IMR-90 (cell line): Measurements from ENCODE around the gene TRAPPC10. TPM values are rescaled to one million over a fixed set of nuclear protein-coding genes. Genes with fewer than 3 reads are reported as not detected.

ENCODE experiments used
- ATAC-seq: fragments of 200-7000 bp; cut with Tn5 transposase; 2 replicates; pipeline ENCODE4 v1.9.1; 2020; ENCODE audit warnings: low read depth, mild to moderate bottlenecking, moderate library complexity
- BruUV-seq: library from RNA; stranded (reverse); fragments of 400-500 nt; replicated peaks from 2 replicates; lab custom pipeline; 2021; lab: Mats Ljungman, UMichigan
- CTCF ChIA-PET: fragments of 300-600 bp; formaldehyde crosslinking; extraction: SDS; loops from one replicate; lab custom pipeline; 2021; ENCODE audit warnings: antibody characterized with exemption; lab: Yijun Ruan, JAX
- POLR2A ChIA-PET: fragments of 300-600 bp; sonication (Branson Sonifier 250); formaldehyde crosslinking; loops from one replicate; lab custom pipeline; 2022; ENCODE audit warnings: antibody characterized with exemption; ENCODE audit not compliant: unreplicated experiment; lab: Charles Lee
- DNase-seq: peaks from one replicate; pipeline ENCODE4 v3.0.0; 2013
- H2AFZ ChIP-seq: replicated peaks from 2 replicates; pipeline ENCODE3; 2013; ENCODE audit warnings: low read length, mild to moderate bottlenecking; ENCODE audit not compliant: poor library complexity
- H2AK5ac ChIP-seq: 2 replicates; pipeline ENCODE4 v1.6.1; 2013; ENCODE audit warnings: low read depth, low read length, inconsistent platforms
- H2AK9ac ChIP-seq: replicated peaks from 2 replicates; pipeline ENCODE3; 2013; ENCODE audit warnings: mild to moderate bottlenecking, low read depth, low read length, moderate library complexity; ENCODE audit not compliant: poor library complexity
- H2BK120ac ChIP-seq: 2 replicates; pipeline ENCODE4 v1.6.1; 2013; ENCODE audit warnings: low read depth, low read length, inconsistent platforms
- H2BK15ac ChIP-seq: 3 replicates; pipeline ENCODE4 v1.6.1; 2013; ENCODE audit warnings: low read depth, low read length, inconsistent platforms
- H2BK20ac ChIP-seq: 2 replicates; pipeline ENCODE4 v1.6.1; 2013; ENCODE audit warnings: low read depth, mild to moderate bottlenecking, inconsistent platforms, low read length, moderate library complexity
- H2BK5ac ChIP-seq: 2 replicates; pipeline ENCODE4 v1.6.1; 2013; ENCODE audit warnings: mild to moderate bottlenecking, low read depth, low read length, inconsistent platforms; ENCODE audit not compliant: poor library complexity, severe bottlenecking
- H3K14ac ChIP-seq: replicated peaks from 2 replicates; pipeline ENCODE4 v1.6.1; 2013; ENCODE audit warnings: low read depth, low read length, inconsistent platforms
- H3K18ac ChIP-seq: 2 replicates; pipeline ENCODE4 v1.6.1; 2013; ENCODE audit warnings: low read depth, low read length, control low read depth
- H3K23ac ChIP-seq: 2 replicates; pipeline ENCODE4 v1.6.1; 2013; ENCODE audit warnings: low read depth, low read length, inconsistent platforms
- H3K27ac ChIP-seq: 2 replicates; pipeline ENCODE4 v1.5.1; 2013; ENCODE audit warnings: mild to moderate bottlenecking, control low read depth, low read length; ENCODE audit not compliant: insufficient read depth
- H3K27me3 ChIP-seq: 2 replicates; pipeline ENCODE4 v1.6.1; 2013; ENCODE audit warnings: low read length; ENCODE audit not compliant: control insufficient read depth, insufficient read depth
- H3K36me3 ChIP-seq: 2 replicates; pipeline ENCODE4 v1.6.1; 2013; ENCODE audit warnings: low read length, mixed read lengths; ENCODE audit not compliant: control insufficient read depth, insufficient read depth
- H3K4ac ChIP-seq: 2 replicates; pipeline ENCODE4 v1.6.1; 2013; ENCODE audit warnings: low read depth, low read length, inconsistent platforms
- H3K4me1 ChIP-seq: 2 replicates; pipeline ENCODE4 v1.6.1; 2013; ENCODE audit warnings: low read length, mixed read lengths; ENCODE audit not compliant: control insufficient read depth, insufficient read depth
- H3K4me2 ChIP-seq: 2 replicates; pipeline ENCODE4 v1.6.1; 2013; ENCODE audit warnings: low read depth, mild to moderate bottlenecking, control low read depth, low read length, moderate library complexity
- H3K4me3 ChIP-seq: 2 replicates; pipeline ENCODE4 v1.5.1; 2013; ENCODE audit warnings: low read depth, mild to moderate bottlenecking, control low read depth, low read length, moderate library complexity; ENCODE audit not compliant: insufficient read depth
- H3K56ac ChIP-seq: 2 replicates; pipeline ENCODE4 v1.6.1; 2013; ENCODE audit warnings: low read length, inconsistent platforms; ENCODE audit not compliant: insufficient read depth; ENCODE audit errors: extremely low read depth
- H3K79me1 ChIP-seq, 2 experiments: 2 replicates each; pipeline ENCODE4 v1.6.1; 2013; ENCODE audit warnings: low read length in 2 of 2, inconsistent platforms in 1 of 2, low read depth in 1 of 2
- H3K9ac ChIP-seq: 2 replicates; pipeline ENCODE4 v1.6.1; 2013; ENCODE audit warnings: low read depth, low read length, control low read depth
- H3K9me1 ChIP-seq: 2 replicates; pipeline ENCODE4 v1.6.1; 2013; ENCODE audit warnings: low read length, inconsistent platforms; ENCODE audit not compliant: insufficient read depth
- H3K9me3 ChIP-seq: 2 replicates; pipeline ENCODE4 v1.6.1; 2013; ENCODE audit warnings: low read length; ENCODE audit not compliant: control insufficient read depth, insufficient read depth
- H4K20me1 ChIP-seq: 2 replicates; pipeline ENCODE4 v1.6.1; 2013; ENCODE audit warnings: low read length, inconsistent platforms; ENCODE audit not compliant: insufficient read depth
- H4K5ac ChIP-seq: 2 replicates; pipeline ENCODE4 v1.6.1; 2013; ENCODE audit warnings: mild to moderate bottlenecking, low read depth, low read length, control low read depth
- H4K8ac ChIP-seq, 2 experiments: 2 replicates each; pipeline ENCODE4 v1.6.1; 2013; ENCODE audit warnings: low read depth in 2 of 2, low read length in 2 of 2, control low read depth in 1 of 2, inconsistent platforms in 1 of 2
- H4K91ac ChIP-seq: 2 replicates; pipeline ENCODE4 v1.6.1; 2013; ENCODE audit warnings: low read depth, low read length, inconsistent platforms; ENCODE audit not compliant: insufficient read depth
- BHLHE40 ChIP-seq: fragments of 150-350 bp; IDR thresholded peaks from 2 replicates; pipeline ENCODE4 v1.6.1; 2016; ENCODE audit warnings: mild to moderate bottlenecking, low read depth, low read length
- CEBPB ChIP-seq: IDR thresholded peaks from 2 replicates; pipeline ENCODE4 v1.6.1; 2012; ENCODE audit warnings: low read depth, low read length, improper control_type of control experiment
- CHD1 ChIP-seq: IDR thresholded peaks from 2 replicates; pipeline ENCODE4 v1.6.1; 2012; ENCODE audit warnings: low read depth, low read length, improper control_type of control experiment
- CTCF ChIP-seq: conservative IDR thresholded peaks from 2 replicates; pipeline ENCODE4 v1.5.1; 2012; ENCODE audit warnings: mild to moderate bottlenecking, low read depth, low read length, improper control_type of control experiment
- FOS ChIP-seq: fragments of 150-350 bp; IDR thresholded peaks from 2 replicates; pipeline ENCODE4 v1.6.1; 2016; ENCODE audit warnings: low read depth, low read length
- MAFK ChIP-seq: IDR thresholded peaks from 2 replicates; pipeline ENCODE4 v1.6.1; 2012; ENCODE audit warnings: low read depth, low read length, improper control_type of control experiment
- MAZ ChIP-seq: IDR thresholded peaks from 2 replicates; pipeline ENCODE4 v1.6.1; 2012; ENCODE audit warnings: low read depth, mild to moderate bottlenecking, low read length, improper control_type of control experiment, moderate library complexity, borderline replicate concordance
- MXI1 ChIP-seq: IDR thresholded peaks from 2 replicates; pipeline ENCODE4 v1.6.1; 2012; ENCODE audit warnings: low read depth, mild to moderate bottlenecking, low read length, moderate library complexity, borderline replicate concordance
- NFE2L2 ChIP-seq: fragments of 150-350 bp; IDR thresholded peaks from 2 replicates; pipeline ENCODE4 v1.6.1; 2016; ENCODE audit warnings: low read depth, mild to moderate bottlenecking, low read length
- POLR2A ChIP-seq: IDR thresholded peaks from 2 replicates; pipeline ENCODE4 v1.6.1; 2012; ENCODE audit warnings: mild to moderate bottlenecking, low read depth, low read length
- RAD21 ChIP-seq: IDR thresholded peaks from 2 replicates; pipeline ENCODE4 v1.6.1; 2012; ENCODE audit warnings: low read length, improper control_type of control experiment
- RCOR1 ChIP-seq: IDR thresholded peaks from 2 replicates; pipeline ENCODE4 v1.6.1; 2012; ENCODE audit warnings: mild to moderate bottlenecking, low read length, improper control_type of control experiment; ENCODE audit not compliant: insufficient replicate concordance
- RFX5 ChIP-seq: IDR thresholded peaks from 2 replicates; pipeline ENCODE4 v1.8.0; 2012; ENCODE audit warnings: low read depth, mild to moderate bottlenecking, low read length, moderate library complexity
- SMC3 ChIP-seq: fragments of 150-350 bp; IDR thresholded peaks from 2 replicates; pipeline ENCODE4 v1.6.1; 2016; ENCODE audit warnings: low read depth, mild to moderate bottlenecking, antibody characterized with exemption, low read length, moderate library complexity
- USF2 ChIP-seq: fragments of 150-350 bp; IDR thresholded peaks from 2 replicates; pipeline ENCODE4 v1.6.1; 2017; ENCODE audit warnings: mild to moderate bottlenecking, antibody characterized with exemption, low read length, low read depth
- WGBS, 2 experiments: methylation state at CpG; one replicate each; pipeline versions ENCODE4 v1.1.5 to v1.1.7; 2013; ENCODE audit warnings: missing lambda C conversion rate in 2 of 2; ENCODE audit not compliant: insufficient read length in 1 of 2; ENCODE audit errors: extremely low coverage in 2 of 2; 5-methylcytosine and 5-hydroxymethylcytosine counted together
- dilution Hi-C: fragments of 300-500 bp; cut with HindIII; formaldehyde crosslinking; loops from one replicate; pipeline ENCODE4 v1.14.3; 2018; ENCODE audit warnings: low sequenced_read_pairs; ENCODE audit not compliant: unreplicated experiment
- in situ Hi-C: fragments of 300-500 bp; cut with MboI; formaldehyde crosslinking; loops from 3 replicates; pipeline ENCODE4 v1.14.3; 2019; ENCODE audit warnings: low sequenced_read_pairs, inconsistent platforms, mixed read lengths
- intact Hi-C: fragments of 100-400 bp; cut with micrococcal nuclease; formaldehyde crosslinking; loops from 2 replicates; pipeline ENCODE4 v1.10.0; 2022
- polyA plus RNA-seq, 3 experiments: library from polyadenylated mRNA; depleted of rRNA; stranded (reverse); fragments of >200 nt; gene quantifications; 2 replicates each; pipeline ENCODE4 v1.2.3, GENCODE V29; 2012; ENCODE audit warnings: low replicate concordance in 1 of 3
- total RNA-seq: library from RNA; depleted of rRNA; stranded (reverse); fragments of >200 nt; gene quantifications from 2 replicates; pipeline ENCODE4 v1.2.3, GENCODE V29; 2012
- TF ChIP-seq, protein P1 (sequence below): fragments of 150-350 bp; IDR thresholded peaks from 2 replicates; pipeline ENCODE4 v1.6.1; 2016; ENCODE audit warnings: low read depth, mild to moderate bottlenecking, low read length, moderate library complexity, borderline replicate concordance

The TRAPPC10 gene
- total and polyA plus RNA-seq, 2 of the 4 experiments (the other 2 are of a cell fraction): 17.8 to 18.1 TPM

- Histone ChIP-seq H3K4me2 (no peak overlapping the region), H3K9me3 (no peaks in the 10 kb centered on the region), H3K23ac (no peak overlapping the region), H2BK15ac (no peak overlapping the region), H4K5ac (no peak overlapping the region), H3K4me3 (no peak overlapping the region), H2BK5ac (no peak overlapping the region), H4K20me1 (peaks cover 9% of the 10 kb centered on the region), H2BK120ac (no peak overlapping the region), H2AK5ac (no peak overlapping the region), H4K8ac (no peak overlapping the region), H3K79me1 (peaks cover 0 to 8% of the 10 kb centered on the region in 2 experiments; a peak in 2 of 4 replicates), H3K18ac (no peak overlapping the region), H3K4ac (no peak overlapping the region), H3K14ac (no peak overlapping the region), H2AK9ac (no peak overlapping the region), H2AFZ (no peak overlapping the region), H3K9ac (no peak overlapping the region), H2BK20ac (no peak overlapping the region), H3K9me1 (peaks cover 5% of the 10 kb centered on the region), H3K4me1 (peaks cover 2% of the 10 kb centered on the region; the same call in 1 of the 2 replicates), H3K27ac (no peak overlapping the region), H3K36me3 (peaks cover 33% of the 10 kb centered on the region), H3K27me3 (no peaks in the 10 kb centered on the region), H4K91ac (no peak overlapping the region), H3K56ac (no peak overlapping the region)
- intact Hi-C loops (no loop called here), dilution Hi-C loops (no loop called here), in situ Hi-C loops (no loop called here)
- ATAC-seq: no peak
- TF ChIP-seq BHLHE40 (no peak), RCOR1 (no peak), MAFK (no peak), RFX5 (no peak), POLR2A (no peak), USF2 (no peak), RAD21 (no peak), FOS (no peak), CHD1 (no peak), CTCF (no peak), NFE2L2 (no peak), MXI1 (no peak), MAZ (no peak), SMC3 (no peak), CEBPB (no peak)
- TF ChIP-seq, protein P1, sequence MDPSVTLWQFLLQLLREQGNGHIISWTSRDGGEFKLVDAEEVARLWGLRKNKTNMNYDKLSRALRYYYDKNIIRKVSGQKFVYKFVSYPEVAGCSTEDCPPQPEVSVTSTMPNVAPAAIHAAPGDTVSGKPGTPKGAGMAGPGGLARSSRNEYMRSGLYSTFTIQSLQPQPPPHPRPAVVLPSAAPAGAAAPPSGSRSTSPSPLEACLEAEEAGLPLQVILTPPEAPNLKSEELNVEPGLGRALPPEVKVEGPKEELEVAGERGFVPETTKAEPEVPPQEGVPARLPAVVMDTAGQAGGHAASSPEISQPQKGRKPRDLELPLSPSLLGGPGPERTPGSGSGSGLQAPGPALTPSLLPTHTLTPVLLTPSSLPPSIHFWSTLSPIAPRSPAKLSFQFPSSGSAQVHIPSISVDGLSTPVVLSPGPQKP: no peak
- no TSS peak for BruUV-seq
- ChIA-PET CTCF (no interaction called here), POLR2A (no interaction called here)
- WGBS, 2 experiments: 90% methylated on average over 4 of the region's 11 CpGs; no CpG with 5 or more reads in 1 of the 2 experiments
- no peak for DNase-seq
These were observed 40.2 kb upstream of the TRAPPC10 start for GRCh38 chr21:43971992-43972255.
